Thyroid gland (tissue), 4 donors: Measurements from ENCODE around the gene C1QC. TPM values are rescaled to one million over a fixed set of nuclear protein-coding genes. Genes with fewer than 3 reads are reported as not detected.

Experiments
- DNase-seq, 2 donors: peaks; one replicate each; pipeline ENCODE4 v3.0.0-alpha.2; 2019
- H3K27ac ChIP-seq, 3 donors: fragments of 200-600 bp; sonication (generic); 1 replicate in 2 of 3; 2 replicates in 1 of 3; pipeline ENCODE4 v1.5.1; 2016 to 2019; ENCODE audit warnings: mild to moderate bottlenecking in 1 of 3, moderate library complexity in 1 of 3
- H3K27me3 ChIP-seq: fragments of 200-600 bp; sonication (generic); one replicate; pipeline ENCODE4 v1.5.1; 2019
- H3K36me3 ChIP-seq, 2 donors: fragments of 200-600 bp; sonication (generic); one replicate each; pipeline ENCODE4 v1.5.1; 2016 to 2019
- H3K4me1 ChIP-seq, 2 donors: fragments of 200-600 bp; sonication (generic); one replicate each; pipeline ENCODE4 v1.5.1; 2017 to 2019
- H3K4me3 ChIP-seq, 3 donors: fragments of 200-600 bp; sonication (generic); replicated peaks in 1 of 3; 1 replicate in 2 of 3; 2 replicates in 1 of 3; pipeline ENCODE4 v1.5.1; 2016; ENCODE audit warnings: mild to moderate bottlenecking in 1 of 3
- H3K9me3 ChIP-seq: fragments of 200-600 bp; sonication (generic); one replicate; pipeline ENCODE4 v1.5.1; 2017
- POLR2A ChIP-seq, 2 donors: fragments of 450-650 bp; IDR thresholded peaks; one replicate each; pipeline ENCODE4 v1.6.1; 2017; ENCODE audit warnings: antibody characterized with exemption in 2 of 2, mild to moderate bottlenecking in 2 of 2, moderate library complexity in 1 of 2
- WGBS, 2 donors: methylation state at CpG; one replicate each; pipeline ENCODE4 v1.1.5; 2017; 5-methylcytosine and 5-hydroxymethylcytosine counted together
- intact Hi-C: fragments of 100-400 bp; cut with DNase I; formaldehyde crosslinking; loops from one replicate; pipeline ENCODE4 v1.15.1; 2023
- total RNA-seq, 4 donors: library from RNA; depleted of rRNA; stranded (reverse); fragments of >200 nt; gene quantifications; one replicate each; pipeline ENCODE4 v1.2.3, GENCODE V29; 2016
- TF ChIP-seq, protein P1 (sequence below), 6 experiments: fragments of 200-600 bp in 3 of 6; fragments of 450-650 bp in 3 of 6; sonication (generic) in 3 of 6; IDR thresholded peaks; one replicate each; pipeline ENCODE4 v1.5.1; 2016 to 2019; ENCODE audit warnings: antibody characterized with exemption in 6 of 6, mild to moderate bottlenecking in 2 of 6, inconsistent platforms in 1 of 6, moderate library complexity in 1 of 6

The C1QC gene
- total RNA-seq, 4 donors from 2014 or later: 36.0 to 111 (median 69.5) TPM

DNA sequence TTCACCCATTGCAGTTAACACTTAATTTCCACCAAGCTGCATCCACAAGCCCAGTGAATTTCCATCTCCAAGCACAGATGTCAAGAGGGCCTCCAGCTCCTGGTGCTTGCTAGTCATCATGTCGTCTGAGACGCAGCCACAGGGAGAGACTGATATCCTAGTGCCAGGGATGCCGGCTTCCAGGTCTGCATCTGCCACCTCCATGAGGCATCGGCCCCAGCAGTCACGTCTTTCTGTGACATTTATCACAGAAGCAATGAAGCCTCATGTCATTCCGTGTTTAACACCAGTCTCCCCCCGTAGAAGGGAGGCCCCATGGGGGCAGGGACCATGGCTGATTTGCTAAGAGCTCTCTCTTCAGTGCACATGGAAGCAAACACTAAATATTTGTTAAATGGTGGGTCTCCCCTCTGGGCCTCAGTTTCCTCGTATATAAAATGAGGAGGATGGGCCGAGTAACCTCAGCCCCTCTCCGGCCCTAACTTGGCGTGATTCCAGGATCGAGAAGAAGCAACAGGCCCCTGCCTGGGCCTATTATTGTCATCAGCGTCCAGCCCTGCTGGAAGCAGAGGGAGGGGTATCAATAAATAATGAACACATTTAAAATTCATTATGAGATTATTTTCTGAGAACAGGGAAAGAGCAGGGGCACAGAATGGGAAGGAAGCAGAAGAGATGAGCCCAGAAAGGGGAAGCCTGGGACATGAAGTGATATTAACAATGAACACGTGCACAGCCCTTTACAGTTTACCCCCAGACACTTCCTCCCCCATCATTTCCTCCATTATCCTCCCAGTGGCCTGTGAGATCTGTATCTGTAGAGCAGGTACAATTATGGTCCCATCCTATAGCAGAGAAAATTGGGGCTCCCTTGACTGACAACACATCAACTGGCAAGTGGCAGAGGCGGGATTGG lies 8.8 kb downstream of the C1QC start:
- H3K9me3 ChIP-seq: no peaks in the 10 kb centered on the region
- no peaks in the 10 kb centered on the region for H3K36me3 ChIP-seq
- no peak overlapping the region for H3K27ac ChIP-seq
- H3K4me3 ChIP-seq: no peak overlapping the region
- H3K4me1 ChIP-seq: no peaks in the 10 kb centered on the region
- H3K27me3 ChIP-seq: no peaks in the 10 kb centered on the region
- TF ChIP-seq, protein P1, sequence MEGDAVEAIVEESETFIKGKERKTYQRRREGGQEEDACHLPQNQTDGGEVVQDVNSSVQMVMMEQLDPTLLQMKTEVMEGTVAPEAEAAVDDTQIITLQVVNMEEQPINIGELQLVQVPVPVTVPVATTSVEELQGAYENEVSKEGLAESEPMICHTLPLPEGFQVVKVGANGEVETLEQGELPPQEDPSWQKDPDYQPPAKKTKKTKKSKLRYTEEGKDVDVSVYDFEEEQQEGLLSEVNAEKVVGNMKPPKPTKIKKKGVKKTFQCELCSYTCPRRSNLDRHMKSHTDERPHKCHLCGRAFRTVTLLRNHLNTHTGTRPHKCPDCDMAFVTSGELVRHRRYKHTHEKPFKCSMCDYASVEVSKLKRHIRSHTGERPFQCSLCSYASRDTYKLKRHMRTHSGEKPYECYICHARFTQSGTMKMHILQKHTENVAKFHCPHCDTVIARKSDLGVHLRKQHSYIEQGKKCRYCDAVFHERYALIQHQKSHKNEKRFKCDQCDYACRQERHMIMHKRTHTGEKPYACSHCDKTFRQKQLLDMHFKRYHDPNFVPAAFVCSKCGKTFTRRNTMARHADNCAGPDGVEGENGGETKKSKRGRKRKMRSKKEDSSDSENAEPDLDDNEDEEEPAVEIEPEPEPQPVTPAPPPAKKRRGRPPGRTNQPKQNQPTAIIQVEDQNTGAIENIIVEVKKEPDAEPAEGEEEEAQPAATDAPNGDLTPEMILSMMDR (IDR thresholded peaks at IDR 0.05): no peak
- TF ChIP-seq POLR2A (IDR thresholded peaks at IDR 0.05): no peak
- 70 to 81% methylated on average over 15 of the region's 15 CpGs for WGBS, 2 donors
- DNase-seq: no peak
- intact Hi-C loops: no loop called here

DNA sequence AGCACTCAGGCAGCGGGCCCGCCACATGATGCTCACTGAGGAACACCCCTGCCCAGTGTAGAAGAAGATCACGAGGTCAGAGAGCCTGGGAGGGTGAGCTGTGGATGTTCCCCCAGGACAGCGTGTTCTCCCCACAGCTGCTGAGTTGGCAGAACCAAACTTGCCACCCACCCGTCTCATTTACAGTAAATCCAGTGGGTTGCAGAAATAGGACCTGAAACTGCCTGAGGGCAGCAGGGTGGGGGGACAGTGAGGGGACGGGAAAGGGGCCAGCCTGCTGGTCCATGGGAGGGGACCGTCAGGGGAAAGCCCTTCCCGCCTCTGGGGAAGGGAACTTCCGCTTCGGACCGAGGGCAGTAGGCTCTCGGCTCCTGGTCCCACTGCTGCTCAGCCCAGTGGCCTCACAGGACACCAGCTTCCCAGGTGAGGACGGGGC lies 9.5 kb downstream of the C1QC start, which contains the start of gene C1QB:
C1QB (plus strand) TSS at position 356 of the 436 bp plus-strand sequence. CDS start 6,227 bp downstream, outside the sequence.
- TF ChIP-seq, protein P1 (IDR thresholded peaks at IDR 0.05): no peak
- TF ChIP-seq POLR2A (IDR thresholded peaks at IDR 0.05): no peak
- no peaks in the 10 kb centered on the region for H3K9me3 ChIP-seq
- no peak within 1 kb of the TSS for H3K4me3 ChIP-seq
- WGBS, 2 donors: 81 to 86% methylated on average over 13 of the region's 13 CpGs
- no peak within 1 kb of the TSS for H3K27ac ChIP-seq
- intact Hi-C loops: no loop called here
- H3K4me1 ChIP-seq: no peaks in the 10 kb centered on the region
- DNase-seq: peak in 1 of 2 donors; percentile 18
- no peaks in the 10 kb centered on the region for H3K36me3 ChIP-seq
- no peaks in the 10 kb centered on the region for H3K27me3 ChIP-seq

DNA sequence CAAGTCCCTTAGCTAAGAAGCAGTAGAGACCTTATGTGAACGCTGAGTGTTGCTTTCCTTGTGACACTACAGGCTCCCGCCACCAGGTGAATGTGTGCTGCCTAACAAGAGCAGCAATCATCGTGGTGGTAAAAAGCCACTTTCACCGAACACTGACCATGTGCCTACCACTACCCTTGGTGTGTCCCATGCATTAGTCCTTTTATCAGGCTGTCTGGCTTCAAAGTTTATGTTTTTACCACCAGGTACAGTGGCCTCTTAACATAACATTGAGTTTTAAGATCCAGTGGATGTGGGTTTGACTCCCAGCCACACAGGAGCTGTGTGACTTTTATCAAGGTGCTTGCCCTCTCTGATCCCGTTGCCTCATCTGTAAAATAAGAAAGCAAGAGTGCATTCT lies 11.3 kb downstream of the C1QC start:
- no peaks in the 10 kb centered on the region for H3K27me3 ChIP-seq
- no peak overlapping the region for H3K27ac ChIP-seq
- TF ChIP-seq, protein P1 (IDR thresholded peaks at IDR 0.05): no peak
- no peak for TF ChIP-seq POLR2A (IDR thresholded peaks at IDR 0.05)
- intact Hi-C loops: no loop called here
- no peak for DNase-seq
- H3K4me3 ChIP-seq: no peak overlapping the region
- no peaks in the 10 kb centered on the region for H3K36me3 ChIP-seq
- H3K4me1 ChIP-seq: no peaks in the 10 kb centered on the region
- no peaks in the 10 kb centered on the region for H3K9me3 ChIP-seq
- WGBS, 2 donors: 61 to 66% methylated on average over 5 of the region's 5 CpGs

DNA sequence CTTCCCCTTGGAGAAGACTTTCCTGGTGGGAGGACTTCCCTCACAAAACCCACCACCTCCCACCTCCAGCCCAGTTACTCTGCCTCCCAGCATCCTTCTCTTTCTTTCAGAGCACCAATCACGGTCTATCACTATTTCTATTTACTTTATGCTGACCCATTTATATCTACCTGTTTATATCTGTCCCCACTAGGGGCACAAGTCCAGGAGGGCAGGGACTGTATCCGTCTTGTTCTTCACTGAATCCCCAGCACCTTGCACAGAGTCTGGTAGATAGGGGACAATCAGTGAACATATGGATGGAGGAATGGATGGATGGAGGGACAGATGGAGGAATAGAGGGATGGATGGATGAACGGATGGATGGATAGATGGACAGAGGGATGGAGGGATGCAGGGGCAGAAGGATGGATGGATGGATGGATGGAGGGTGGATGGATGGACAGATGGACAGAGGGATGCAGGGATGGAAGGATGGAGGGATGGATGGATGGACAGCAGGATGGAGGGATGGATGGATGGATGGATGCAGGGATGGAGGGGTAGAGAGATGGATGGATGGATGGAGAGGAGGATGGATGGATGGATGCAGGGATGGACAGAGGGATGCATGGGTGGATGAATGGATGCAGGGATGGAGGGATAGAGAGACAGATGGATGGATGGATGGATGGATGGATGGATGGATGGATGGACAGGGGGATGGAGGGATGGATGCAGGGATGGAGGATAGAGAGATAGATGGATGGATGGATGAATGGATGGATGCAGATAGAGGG lies 15.1 kb downstream of the C1QC start:
- TF ChIP-seq POLR2A (IDR thresholded peaks at IDR 0.05): no peak
- TF ChIP-seq, protein P1 (IDR thresholded peaks at IDR 0.05): no peak
- Histone ChIP-seq H3K36me3 (no peaks in the 10 kb centered on the region), H3K27ac (no peak overlapping the region), H3K4me1 (no peaks in the 10 kb centered on the region), H3K9me3 (no peaks in the 10 kb centered on the region), H3K27me3 (no peaks in the 10 kb centered on the region), H3K4me3 (no peak overlapping the region)
- WGBS, 2 donors: 51 to 54% methylated on average over 3 of the region's 3 CpGs
- DNase-seq: no peak
- intact Hi-C loops: no loop called here
